Endothelial cell of umbilical vein (primary cell): ENCODE measurements around the gene CD58. TPM values are rescaled to one million over a fixed set of nuclear protein-coding genes. Genes with fewer than 3 reads are reported as not detected.

Source experiments
- BruUV-seq: library from RNA; stranded (reverse); fragments of 400-500 nt; replicated peaks from 2 replicates; lab custom pipeline; 2021; lab: Mats Ljungman, UMichigan
- CTCF ChIA-PET: fragments of 300-600, 350-600 bp; sonication (Branson Sonifier 250); formaldehyde crosslinking; loops from one replicate; lab custom pipeline; 2021; ENCODE audit warnings: antibody characterized with exemption, inconsistent platforms; lab: Charles Lee
- POLR2A ChIA-PET: fragments of 300-600, 350-600 bp; sonication (Branson Sonifier 250); formaldehyde crosslinking; loops from one replicate; lab custom pipeline; 2021; ENCODE audit warnings: antibody characterized with exemption, inconsistent platforms; lab: Charles Lee
- DNase-seq: peaks from one replicate; pipeline ENCODE4 v3.0.0-alpha.2; 2011; ENCODE audit warnings: low read depth, low spot score
- FAIRE-seq: peaks from 2 replicates; lab custom pipeline; 2011; peaks lifted over from hg19 to GRCh38; lab: Jason Lieb, UNC
- H2AFZ ChIP-seq: 2 replicates; pipeline ENCODE4 v1.6.0; 2012; ENCODE audit warnings: low read depth, low read length, control low read depth, inconsistent platforms
- H3K27ac ChIP-seq: 2 replicates; pipeline ENCODE4 v1.5.1; 2011; ENCODE audit warnings: low read depth, mild to moderate bottlenecking, control low read depth, low read length, moderate library complexity; ENCODE audit not compliant: insufficient read depth
- H3K27me3 ChIP-seq, 2 experiments: 2 replicates each; pipeline versions ENCODE4 v1.6.0 to v1.6.1; 2011; ENCODE audit warnings: low read length in 2 of 2, mixed read lengths in 1 of 2; ENCODE audit not compliant: control insufficient read depth in 2 of 2, insufficient read depth in 2 of 2
- H3K36me3 ChIP-seq, 2 experiments: 2 replicates in 1 of 2; 3 replicates in 1 of 2; pipeline ENCODE4 v1.5.1; 2011; ENCODE audit warnings: low read length in 2 of 2, mild to moderate bottlenecking in 1 of 2, moderate library complexity in 1 of 2; ENCODE audit not compliant: control insufficient read depth in 2 of 2, insufficient read depth in 2 of 2; ENCODE audit errors: extremely low read depth in 1 of 2
- H3K4me1 ChIP-seq: 3 replicates; pipeline ENCODE4 v1.5.1; 2011; ENCODE audit warnings: mild to moderate bottlenecking, low read length; ENCODE audit not compliant: control insufficient read depth, insufficient read depth; ENCODE audit errors: extremely low read depth
- H3K4me2 ChIP-seq: 2 replicates; pipeline ENCODE4 v1.6.1; 2011; ENCODE audit warnings: low read length, control low read depth, mixed read lengths; ENCODE audit not compliant: insufficient read depth
- H3K4me3 ChIP-seq, 3 experiments: fragments of 200-600 bp in 1 of 3; sonication (generic), shearing (Covaris generic) in 1 of 3; replicated peaks in 1 of 3; 2 replicates each; pipeline ENCODE4 v1.5.1; 2011 to 2016; ENCODE audit warnings: control low read depth in 3 of 3, low read length in 3 of 3, mild to moderate bottlenecking in 2 of 3, inconsistent platforms in 1 of 3, low read depth in 1 of 3, moderate library complexity in 1 of 3; ENCODE audit not compliant: insufficient read depth in 1 of 3
- H3K79me2 ChIP-seq: 2 replicates; pipeline ENCODE4 v1.6.0; 2012; ENCODE audit warnings: low read length, inconsistent platforms; ENCODE audit not compliant: control insufficient read depth, insufficient read depth
- H3K9ac ChIP-seq: replicated peaks from 2 replicates; pipeline ENCODE3; 2011; ENCODE audit warnings: low read length, control low read depth; ENCODE audit not compliant: insufficient read depth; ENCODE audit errors: extremely low read depth
- H3K9me1 ChIP-seq: replicated peaks from 3 replicates; pipeline ENCODE4 v1.6.0; 2011; ENCODE audit warnings: mild to moderate bottlenecking, low read length; ENCODE audit not compliant: control insufficient read depth, insufficient read depth; ENCODE audit errors: extremely low read depth
- H3K9me3 ChIP-seq: replicated peaks from 2 replicates; pipeline ENCODE4 v1.5.1; 2012; ENCODE audit warnings: low read length, inconsistent platforms; ENCODE audit not compliant: control insufficient read depth, insufficient read depth
- H4K20me1 ChIP-seq: replicated peaks from 2 replicates; pipeline ENCODE3; 2011; ENCODE audit warnings: mild to moderate bottlenecking, low read length; ENCODE audit not compliant: control insufficient read depth, insufficient read depth; ENCODE audit errors: extremely low read depth
- EZH2 ChIP-seq: IDR thresholded peaks from 2 replicates; pipeline ENCODE4 v1.6.1; 2012; ENCODE audit warnings: borderline replicate concordance, low read depth, mild to moderate bottlenecking, moderate library complexity, low read length, inconsistent platforms; ENCODE audit not compliant: severe bottlenecking
- FOS ChIP-seq: IDR thresholded peaks from 2 replicates; pipeline ENCODE4 v1.6.1; 2011; ENCODE audit warnings: mild to moderate bottlenecking, low read length, moderate library complexity, borderline replicate concordance; ENCODE audit not compliant: insufficient read depth
- GATA2 ChIP-seq: IDR thresholded peaks from 2 replicates; pipeline ENCODE4 v1.7.0; 2011; ENCODE audit warnings: low read depth, mild to moderate bottlenecking, moderate library complexity, mixed read lengths, low read length; ENCODE audit not compliant: insufficient read length, insufficient read depth
- JUN ChIP-seq: IDR thresholded peaks from 2 replicates; pipeline ENCODE4 v1.6.1; 2011; ENCODE audit warnings: borderline replicate concordance, low read depth; ENCODE audit not compliant: insufficient read length, insufficient read depth
- POLR2A ChIP-seq: IDR thresholded peaks from 2 replicates; pipeline ENCODE4 v1.6.1; 2012; ENCODE audit warnings: low read depth, mild to moderate bottlenecking, control low read depth, low read length
- POLR2AphosphoS5 ChIP-seq: IDR thresholded peaks from 2 replicates; pipeline ENCODE4 v1.6.1; 2012; ENCODE audit warnings: low read depth, mild to moderate bottlenecking, control low read depth, low read length, moderate library complexity; ENCODE audit not compliant: insufficient read depth
- dilution Hi-C: fragments of 300-500 bp; cut with MboI; formaldehyde crosslinking; loops from one replicate; pipeline ENCODE4 v1.15.0; 2019; ENCODE audit warnings: low sequenced_read_pairs; ENCODE audit not compliant: extremely low pct_ligation_motif_present
- intact Hi-C: fragments of 100-400 bp; cut with micrococcal nuclease; formaldehyde crosslinking; loops from one replicate; pipeline ENCODE4 v1.10.0; 2022
- polyA plus RNA-seq, 4 experiments: library from polyadenylated mRNA; depleted of rRNA in 3 of 4; stranded (reverse) in 3 of 4; unstranded in 1 of 4; fragments of >200 nt; gene quantifications; 2 replicates each; pipeline versions ENCODE4 v1.2.1 to v1.2.3, GENCODE V29; 2011 to 2012; ENCODE audit warnings: missing spikeins in 1 of 4
- total RNA-seq: library from RNA; stranded (reverse); gene quantifications from 2 replicates; pipeline ENCODE4 v1.2.3, GENCODE V29; 2021
- TF ChIP-seq, protein P1 (sequence below), 2 donors: IDR thresholded peaks; 1 replicate in 1 of 2; 2 replicates in 1 of 2; pipeline ENCODE4 v1.5.1; 2011; ENCODE audit warnings: low read length in 2 of 2, mild to moderate bottlenecking in 2 of 2, moderate library complexity in 2 of 2, control low read depth in 1 of 2, inconsistent platforms in 1 of 2, low read depth in 1 of 2; ENCODE audit not compliant: insufficient read depth in 1 of 2; ENCODE audit errors: extremely low read depth in 1 of 2

Gene CD58
- total and polyA plus RNA-seq, 2 donors (not counting 3 experiments of a cell fraction or from before 2014, with no cell fraction given): 9.8 to 12.7 TPM

GRCh38 chr1:116511459-116512019 lies 59.3 kb downstream of the CD58 start:
- FAIRE-seq (no peak), DNase-seq (no peak)
- ChIA-PET CTCF (interaction anchor here (1.0 kb wide), 1 partner anchor 26 kb away, joined by 4 read pairs; no protein-coding TSS in a partner anchor), POLR2A (no interaction called here)
- TF ChIP-seq, protein P1, sequence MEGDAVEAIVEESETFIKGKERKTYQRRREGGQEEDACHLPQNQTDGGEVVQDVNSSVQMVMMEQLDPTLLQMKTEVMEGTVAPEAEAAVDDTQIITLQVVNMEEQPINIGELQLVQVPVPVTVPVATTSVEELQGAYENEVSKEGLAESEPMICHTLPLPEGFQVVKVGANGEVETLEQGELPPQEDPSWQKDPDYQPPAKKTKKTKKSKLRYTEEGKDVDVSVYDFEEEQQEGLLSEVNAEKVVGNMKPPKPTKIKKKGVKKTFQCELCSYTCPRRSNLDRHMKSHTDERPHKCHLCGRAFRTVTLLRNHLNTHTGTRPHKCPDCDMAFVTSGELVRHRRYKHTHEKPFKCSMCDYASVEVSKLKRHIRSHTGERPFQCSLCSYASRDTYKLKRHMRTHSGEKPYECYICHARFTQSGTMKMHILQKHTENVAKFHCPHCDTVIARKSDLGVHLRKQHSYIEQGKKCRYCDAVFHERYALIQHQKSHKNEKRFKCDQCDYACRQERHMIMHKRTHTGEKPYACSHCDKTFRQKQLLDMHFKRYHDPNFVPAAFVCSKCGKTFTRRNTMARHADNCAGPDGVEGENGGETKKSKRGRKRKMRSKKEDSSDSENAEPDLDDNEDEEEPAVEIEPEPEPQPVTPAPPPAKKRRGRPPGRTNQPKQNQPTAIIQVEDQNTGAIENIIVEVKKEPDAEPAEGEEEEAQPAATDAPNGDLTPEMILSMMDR (IDR thresholded peaks at IDR 0.05; ENCODE audit: extremely low read depth in 1 of 2, insufficient read depth in 1 of 2, low read depth in 1 of 2, low read length in 2 of 2): no peak
- no peak for TF ChIP-seq GATA2
- no peak for TF ChIP-seq POLR2AphosphoS5
- no peak for TF ChIP-seq EZH2
- no peak for TF ChIP-seq POLR2A
- TF ChIP-seq FOS: no peak
- no peak for TF ChIP-seq JUN
- no peak overlapping the region for H3K9ac ChIP-seq
- no peaks in the 10 kb centered on the region for H3K27me3 ChIP-seq
- no peak overlapping the region for H3K27ac ChIP-seq
- H3K4me1 ChIP-seq: peaks cover 22% of the 10 kb centered on the region
- intact Hi-C loops: no loop called here
- no TSS peak for BruUV-seq
- no peak overlapping the region for H2AFZ ChIP-seq
- dilution Hi-C loops: no loop called here
- no peaks in the 10 kb centered on the region for H3K36me3 ChIP-seq
- H3K9me3 ChIP-seq: no peaks in the 10 kb centered on the region
- no peaks in the 10 kb centered on the region for H3K9me1 ChIP-seq
- no peak overlapping the region for H3K4me2 ChIP-seq
- H3K4me3 ChIP-seq: no peak overlapping the region
- no peaks in the 10 kb centered on the region for H4K20me1 ChIP-seq
- H3K79me2 ChIP-seq: no peaks in the 10 kb centered on the region
